ENCODE data around the gene OR2A42. TPM values are rescaled to one million over a fixed set of nuclear protein-coding genes. Genes with fewer than 3 reads are reported as not detected.
"Not testable (repeated sequence)": the region's sequence is repeated elsewhere in the genome, so short reads cannot be mapped to it uniquely, and the experiment has no call there.

OR2A42 gene
- total RNA-seq (2022) (not detected in 2 replicates), Bru-seq, nascent RNA (not detected), BruChase-seq, experiment 1, labeled RNA remaining after a 2-hour chase (percentile 7 among the genes with signal in this experiment), BruChase-seq, experiment 2, labeled RNA remaining after a 6-hour chase (not detected)
- long read RNA-seq: 0 reads

GRCh38 chr7:144239365-144239764 lies at the start of gene OR2A42:
Gene OR2A42, minus strand, starts transcription at chr7:144239605. Its CDS starts 6,762 bp downstream, at chr7:144232843.
- H3K4me1 Mint-ChIP-seq (ENCODE audit: low read depth, unreplicated experiment); H3K4me3 ChIP-seq (ENCODE audit: low read depth, low read length); H3K36me3 Mint-ChIP-seq (ENCODE audit: insufficient read depth, unreplicated experiment); POLR2A ChIA-PET; H3K4me1 ChIP-seq; H3K27ac Mint-ChIP-seq (ENCODE audit: unreplicated experiment); H3K36me3 ChIP-seq (ENCODE audit: control insufficient read depth, insufficient read depth, low read length); DNase-seq; H3K27me3 Mint-ChIP-seq (ENCODE audit: insufficient read depth, unreplicated experiment); H3K9me3 ChIP-seq; CTCF ChIA-PET; H3K4me3 Mint-ChIP-seq (ENCODE audit: unreplicated experiment); BruUV-seq (replicated peaks); H3K9me3 Mint-ChIP-seq (ENCODE audit: unreplicated experiment); H3K27me3 ChIP-seq (replicated peaks; ENCODE audit: control insufficient read depth, insufficient read depth, low read length); intact Hi-C loops (cut with micrococcal nuclease; ENCODE audit: unreplicated experiment): not testable (repeated sequence)

GRCh38 chr7:144287171-144287784 lies 47.9 kb upstream of the OR2A42 start:
- H3K36me3 ChIP-seq (ENCODE audit: control insufficient read depth, insufficient read depth, low read length); H3K9me3 ChIP-seq; CTCF ChIA-PET; DNase-seq; POLR2A ChIA-PET; H3K4me1 ChIP-seq; H3K27me3 ChIP-seq (replicated peaks; ENCODE audit: control insufficient read depth, insufficient read depth, low read length); H3K27me3 Mint-ChIP-seq (ENCODE audit: insufficient read depth, unreplicated experiment); H3K4me3 Mint-ChIP-seq (ENCODE audit: unreplicated experiment); H3K9me3 Mint-ChIP-seq (ENCODE audit: unreplicated experiment); H3K36me3 Mint-ChIP-seq (ENCODE audit: insufficient read depth, unreplicated experiment); BruUV-seq (replicated peaks); intact Hi-C loops (cut with micrococcal nuclease; ENCODE audit: unreplicated experiment); H3K4me3 ChIP-seq (ENCODE audit: low read depth, low read length); H3K27ac Mint-ChIP-seq (ENCODE audit: unreplicated experiment); H3K4me1 Mint-ChIP-seq (ENCODE audit: low read depth, unreplicated experiment): not testable (repeated sequence)

GRCh38 chr7:144283716-144284115 lies 44.3 kb upstream of the OR2A42 start:
- H3K9me3 ChIP-seq; H3K36me3 ChIP-seq (ENCODE audit: control insufficient read depth, insufficient read depth, low read length); H3K4me1 Mint-ChIP-seq (ENCODE audit: low read depth, unreplicated experiment); H3K36me3 Mint-ChIP-seq (ENCODE audit: insufficient read depth, unreplicated experiment); POLR2A ChIA-PET; H3K9me3 Mint-ChIP-seq (ENCODE audit: unreplicated experiment); BruUV-seq (replicated peaks); H3K27ac Mint-ChIP-seq (ENCODE audit: unreplicated experiment); CTCF ChIA-PET; intact Hi-C loops (cut with micrococcal nuclease; ENCODE audit: unreplicated experiment); H3K27me3 Mint-ChIP-seq (ENCODE audit: insufficient read depth, unreplicated experiment); DNase-seq; H3K27me3 ChIP-seq (replicated peaks; ENCODE audit: control insufficient read depth, insufficient read depth, low read length); H3K4me3 ChIP-seq (ENCODE audit: low read depth, low read length); H3K4me1 ChIP-seq; H3K4me3 Mint-ChIP-seq (ENCODE audit: unreplicated experiment): not testable (repeated sequence)

GRCh38 chr7:144282490-144282889 lies 43.1 kb upstream of the OR2A42 start:
- intact Hi-C loops (cut with micrococcal nuclease; ENCODE audit: unreplicated experiment); CTCF ChIA-PET; H3K27me3 Mint-ChIP-seq (ENCODE audit: insufficient read depth, unreplicated experiment); POLR2A ChIA-PET; H3K4me3 Mint-ChIP-seq (ENCODE audit: unreplicated experiment); DNase-seq; H3K9me3 Mint-ChIP-seq (ENCODE audit: unreplicated experiment); H3K9me3 ChIP-seq; H3K36me3 ChIP-seq (ENCODE audit: control insufficient read depth, insufficient read depth, low read length); H3K4me1 Mint-ChIP-seq (ENCODE audit: low read depth, unreplicated experiment); H3K4me3 ChIP-seq (ENCODE audit: low read depth, low read length); BruUV-seq (replicated peaks); H3K27ac Mint-ChIP-seq (ENCODE audit: unreplicated experiment); H3K27me3 ChIP-seq (replicated peaks; ENCODE audit: control insufficient read depth, insufficient read depth, low read length); H3K4me1 ChIP-seq; H3K36me3 Mint-ChIP-seq (ENCODE audit: insufficient read depth, unreplicated experiment): not testable (repeated sequence)

GRCh38 chr7:144281981-144282380 lies 42.6 kb upstream of the OR2A42 start:
- H3K4me1 Mint-ChIP-seq (ENCODE audit: low read depth, unreplicated experiment); BruUV-seq (replicated peaks); H3K36me3 Mint-ChIP-seq (ENCODE audit: insufficient read depth, unreplicated experiment); H3K4me3 Mint-ChIP-seq (ENCODE audit: unreplicated experiment); POLR2A ChIA-PET; DNase-seq; H3K9me3 Mint-ChIP-seq (ENCODE audit: unreplicated experiment); H3K4me1 ChIP-seq; H3K27me3 ChIP-seq (replicated peaks; ENCODE audit: control insufficient read depth, insufficient read depth, low read length); H3K9me3 ChIP-seq; H3K27ac Mint-ChIP-seq (ENCODE audit: unreplicated experiment); CTCF ChIA-PET; H3K27me3 Mint-ChIP-seq (ENCODE audit: insufficient read depth, unreplicated experiment); intact Hi-C loops (cut with micrococcal nuclease; ENCODE audit: unreplicated experiment); H3K36me3 ChIP-seq (ENCODE audit: control insufficient read depth, insufficient read depth, low read length); H3K4me3 ChIP-seq (ENCODE audit: low read depth, low read length): not testable (repeated sequence)

GRCh38 chr7:144280010-144280409 lies 40.6 kb upstream of the OR2A42 start:
- H3K9me3 Mint-ChIP-seq (ENCODE audit: unreplicated experiment); H3K4me3 ChIP-seq (ENCODE audit: low read depth, low read length); DNase-seq; POLR2A ChIA-PET; H3K9me3 ChIP-seq; intact Hi-C loops (cut with micrococcal nuclease; ENCODE audit: unreplicated experiment); BruUV-seq (replicated peaks); H3K4me1 ChIP-seq; H3K4me1 Mint-ChIP-seq (ENCODE audit: low read depth, unreplicated experiment); H3K36me3 ChIP-seq (ENCODE audit: control insufficient read depth, insufficient read depth, low read length); CTCF ChIA-PET; H3K27me3 Mint-ChIP-seq (ENCODE audit: insufficient read depth, unreplicated experiment); H3K27ac Mint-ChIP-seq (ENCODE audit: unreplicated experiment); H3K36me3 Mint-ChIP-seq (ENCODE audit: insufficient read depth, unreplicated experiment); H3K4me3 Mint-ChIP-seq (ENCODE audit: unreplicated experiment); H3K27me3 ChIP-seq (replicated peaks; ENCODE audit: control insufficient read depth, insufficient read depth, low read length): not testable (repeated sequence)

- H3K9me3 Mint-ChIP-seq (ENCODE audit: unreplicated experiment); BruUV-seq (replicated peaks): not testable (repeated sequence)
These were observed 35.9 kb upstream of the OR2A42 start for GRCh38 chr7:144275281-144275680.

More at GRCh38 chr7:144275281-144275680, 35.9 kb upstream of the OR2A42 start:
- H3K36me3 ChIP-seq (ENCODE audit: control insufficient read depth, insufficient read depth, low read length); H3K27me3 ChIP-seq (replicated peaks; ENCODE audit: control insufficient read depth, insufficient read depth, low read length); H3K4me1 Mint-ChIP-seq (ENCODE audit: low read depth, unreplicated experiment); DNase-seq; H3K27me3 Mint-ChIP-seq (ENCODE audit: insufficient read depth, unreplicated experiment); CTCF ChIA-PET; H3K36me3 Mint-ChIP-seq (ENCODE audit: insufficient read depth, unreplicated experiment); POLR2A ChIA-PET; H3K4me3 Mint-ChIP-seq (ENCODE audit: unreplicated experiment); H3K27ac Mint-ChIP-seq (ENCODE audit: unreplicated experiment); H3K9me3 ChIP-seq; H3K4me1 ChIP-seq; H3K4me3 ChIP-seq (ENCODE audit: low read depth, low read length); intact Hi-C loops (cut with micrococcal nuclease; ENCODE audit: unreplicated experiment): not testable (repeated sequence)
